DND-41 (cell line): Measurements from ENCODE around the gene PITX1.

ENCODE experiments used
- ATAC-seq: fragments of 200-7000 bp; cut with Tn5 transposase; 3 replicates; pipeline ENCODE4 v1.9.1; 2021; ENCODE audit warnings: low read depth; ENCODE audit not compliant: insufficient read depth
- DNase-seq: peaks from one replicate; pipeline ENCODE4 v3.0.0-alpha.2; 2020
- H2AFZ ChIP-seq: 2 replicates; pipeline ENCODE4 v1.6.0; 2012; ENCODE audit warnings: low read depth, low read length
- H3K27ac ChIP-seq: 2 replicates; pipeline ENCODE4 v1.5.1; 2012; ENCODE audit warnings: low read length, inconsistent platforms
- H3K27me3 ChIP-seq: fragments of 200-600 bp; sonication (generic); 2 replicates; pipeline ENCODE4 v1.6.0; 2012; ENCODE audit warnings: low read length, mild to moderate bottlenecking, inconsistent platforms; ENCODE audit not compliant: insufficient read depth, poor library complexity
- H3K36me3 ChIP-seq: 2 replicates; pipeline ENCODE4 v1.5.1; 2012; ENCODE audit warnings: low read length, inconsistent platforms; ENCODE audit not compliant: insufficient read depth
- H3K4me1 ChIP-seq: 2 replicates; pipeline ENCODE4 v1.5.1; 2012; ENCODE audit warnings: mild to moderate bottlenecking, low read length; ENCODE audit not compliant: insufficient read depth
- H3K4me2 ChIP-seq: 2 replicates; pipeline ENCODE4 v1.6.0; 2012; ENCODE audit warnings: mild to moderate bottlenecking, moderate library complexity, low read length, inconsistent platforms; ENCODE audit not compliant: insufficient read depth
- H3K4me3 ChIP-seq, 2 experiments: fragments of 200-600 bp in 1 of 2; shearing (Covaris generic) in 1 of 2; 2 replicates each; pipeline ENCODE4 v1.5.1; 2012 to 2016; ENCODE audit warnings: inconsistent platforms in 2 of 2, low read length in 2 of 2, mild to moderate bottlenecking in 2 of 2, low read depth in 1 of 2, moderate library complexity in 1 of 2
- H3K79me2 ChIP-seq: 2 replicates; pipeline ENCODE4 v1.6.0; 2012; ENCODE audit warnings: low read length, inconsistent platforms; ENCODE audit not compliant: insufficient read depth
- H3K9ac ChIP-seq: 2 replicates; pipeline ENCODE4 v1.6.0; 2012; ENCODE audit warnings: low read depth, mild to moderate bottlenecking, inconsistent platforms, low read length, moderate library complexity
- H3K9me3 ChIP-seq: 2 replicates; pipeline ENCODE4 v1.5.1; 2012; ENCODE audit warnings: low read length, moderate library complexity, mild to moderate bottlenecking, inconsistent platforms; ENCODE audit not compliant: insufficient read depth, severe bottlenecking
- H4K20me1 ChIP-seq: 2 replicates; pipeline ENCODE4 v1.6.0; 2012; ENCODE audit warnings: low read length; ENCODE audit not compliant: insufficient read depth
- EZH2 ChIP-seq: IDR thresholded peaks from 3 replicates; pipeline ENCODE4 v1.6.1; 2012; ENCODE audit warnings: borderline replicate concordance, low read depth, mild to moderate bottlenecking, moderate library complexity, low read length, inconsistent platforms; ENCODE audit not compliant: severe bottlenecking
- TF ChIP-seq, protein P1 (sequence below): IDR thresholded peaks from 2 replicates; pipeline ENCODE4 v1.5.1; 2012; ENCODE audit warnings: borderline replicate concordance, low read length, moderate library complexity, mild to moderate bottlenecking; ENCODE audit not compliant: poor library complexity, severe bottlenecking; ENCODE audit errors: extremely low read depth

PITX1 gene

DNA sequence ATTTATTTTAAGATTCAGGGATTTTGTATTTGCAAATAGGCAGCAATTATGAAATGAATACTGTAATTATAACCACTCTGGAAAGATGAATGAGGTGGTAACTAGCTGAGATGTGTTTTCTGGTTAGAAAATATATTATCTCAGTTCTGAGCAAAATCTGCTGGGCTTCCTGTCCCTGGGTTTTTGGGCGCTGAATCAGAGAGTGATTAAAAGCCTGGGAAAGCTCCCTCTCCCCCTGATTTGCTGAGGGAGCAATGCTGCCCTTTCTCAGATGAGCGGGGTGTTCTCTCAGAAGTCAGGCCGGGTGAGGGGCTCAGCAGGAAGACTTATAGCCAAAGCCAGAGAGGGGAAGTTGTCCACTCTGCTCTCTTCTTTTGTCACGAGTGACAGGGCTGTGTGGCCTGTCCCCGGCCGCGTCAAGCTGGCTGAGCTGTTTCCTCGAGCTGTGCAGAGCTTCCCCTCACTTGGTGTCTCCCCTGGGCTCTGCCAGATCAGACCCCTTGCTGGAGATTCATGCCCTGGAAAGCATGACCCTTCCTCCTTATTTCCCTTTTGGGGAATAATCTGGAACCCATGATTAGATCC, 39.8 kb upstream of the PITX1 start:
- Histone ChIP-seq H2AFZ (no peak overlapping the region), H3K36me3 (no peaks in the 10 kb centered on the region), H3K4me3 (no peak overlapping the region), H3K27me3 (no peaks in the 10 kb centered on the region), H3K9me3 (no peaks in the 10 kb centered on the region), H3K79me2 (no peaks in the 10 kb centered on the region), H3K4me1 (no peaks in the 10 kb centered on the region), H3K27ac (no peak overlapping the region), H4K20me1 (no peaks in the 10 kb centered on the region), H3K9ac (no peak overlapping the region), H3K4me2 (no peak overlapping the region)
- no peak for TF ChIP-seq EZH2
- TF ChIP-seq, protein P1, sequence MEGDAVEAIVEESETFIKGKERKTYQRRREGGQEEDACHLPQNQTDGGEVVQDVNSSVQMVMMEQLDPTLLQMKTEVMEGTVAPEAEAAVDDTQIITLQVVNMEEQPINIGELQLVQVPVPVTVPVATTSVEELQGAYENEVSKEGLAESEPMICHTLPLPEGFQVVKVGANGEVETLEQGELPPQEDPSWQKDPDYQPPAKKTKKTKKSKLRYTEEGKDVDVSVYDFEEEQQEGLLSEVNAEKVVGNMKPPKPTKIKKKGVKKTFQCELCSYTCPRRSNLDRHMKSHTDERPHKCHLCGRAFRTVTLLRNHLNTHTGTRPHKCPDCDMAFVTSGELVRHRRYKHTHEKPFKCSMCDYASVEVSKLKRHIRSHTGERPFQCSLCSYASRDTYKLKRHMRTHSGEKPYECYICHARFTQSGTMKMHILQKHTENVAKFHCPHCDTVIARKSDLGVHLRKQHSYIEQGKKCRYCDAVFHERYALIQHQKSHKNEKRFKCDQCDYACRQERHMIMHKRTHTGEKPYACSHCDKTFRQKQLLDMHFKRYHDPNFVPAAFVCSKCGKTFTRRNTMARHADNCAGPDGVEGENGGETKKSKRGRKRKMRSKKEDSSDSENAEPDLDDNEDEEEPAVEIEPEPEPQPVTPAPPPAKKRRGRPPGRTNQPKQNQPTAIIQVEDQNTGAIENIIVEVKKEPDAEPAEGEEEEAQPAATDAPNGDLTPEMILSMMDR, result no peak
- no peak for ATAC-seq
- no peak for DNase-seq

GRCh38 chr5:135072387-135073281, 38.6 kb upstream of the PITX1 start:
- H3K79me2 ChIP-seq, result no peaks in the 10 kb centered on the region
- TF ChIP-seq, protein P1, result no peak
- TF ChIP-seq EZH2, result no peak
- no peak overlapping the region for H3K4me2 ChIP-seq
- H3K9ac ChIP-seq, result no peak overlapping the region
- no peak for ATAC-seq
- no peaks in the 10 kb centered on the region for H3K4me1 ChIP-seq
- H3K27ac ChIP-seq, result no peak overlapping the region
- H2AFZ ChIP-seq, result no peak overlapping the region
- H3K27me3 ChIP-seq, result no peaks in the 10 kb centered on the region
- no peaks in the 10 kb centered on the region for H3K9me3 ChIP-seq
- H3K4me3 ChIP-seq, result no peak overlapping the region
- no peaks in the 10 kb centered on the region for H3K36me3 ChIP-seq
- no peak for DNase-seq
- no peaks in the 10 kb centered on the region for H4K20me1 ChIP-seq

DNA sequence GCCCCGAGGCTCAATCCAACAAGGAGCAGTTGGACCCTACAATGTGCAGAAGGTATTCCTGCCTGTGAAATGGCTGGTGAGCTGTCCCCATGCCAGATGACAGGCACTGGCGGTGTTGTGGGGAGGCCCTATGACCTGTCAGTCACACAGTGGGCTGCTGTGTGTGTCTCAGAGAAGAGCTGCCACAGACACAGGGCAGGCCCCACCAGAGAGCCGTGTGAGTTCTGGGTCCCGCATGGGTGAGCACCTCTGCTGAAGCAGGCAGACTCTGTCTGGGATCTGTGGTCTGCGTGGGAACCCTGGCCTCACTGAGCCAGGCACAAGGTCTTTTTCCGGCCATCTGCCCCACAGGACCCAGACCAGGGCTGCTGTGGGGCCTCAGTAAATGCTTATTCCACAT, 37.3 kb upstream of the PITX1 start:
- Histone ChIP-seq H3K27ac (no peak overlapping the region), H3K4me2 (no peak overlapping the region), H4K20me1 (no peaks in the 10 kb centered on the region), H2AFZ (no peak overlapping the region), H3K27me3 (peaks cover 4% of the 10 kb centered on the region), H3K9me3 (no peaks in the 10 kb centered on the region), H3K4me3 (no peak overlapping the region), H3K4me1 (no peaks in the 10 kb centered on the region), H3K36me3 (no peaks in the 10 kb centered on the region), H3K79me2 (no peaks in the 10 kb centered on the region), H3K9ac (no peak overlapping the region)
- DNase-seq (no peak), ATAC-seq (no peak)
- TF ChIP-seq, protein P1, result no peak
- TF ChIP-seq EZH2, result no peak
